PC-9 (cell line): ENCODE measurements around the gene RAB26.
"Not testable (repeated sequence)": the region's sequence is repeated elsewhere in the genome, so short reads cannot be mapped to it uniquely, and the experiment has no call there.

Experiments used
- CTCF ChIP-seq: fragments of 200-600 bp; sonication (generic); conservative IDR thresholded peaks from 2 replicates; pipeline ENCODE4 v1.6.1; 2017; ENCODE audit warnings: mixed run types, antibody characterized with exemption, mild to moderate bottlenecking, moderate library complexity
- EZH2 ChIP-seq: fragments of 200-600 bp; sonication (generic); IDR thresholded peaks from 2 replicates; pipeline ENCODE4 v1.8.0; 2017; ENCODE audit warnings: antibody characterized with exemption, low read depth

DNA sequence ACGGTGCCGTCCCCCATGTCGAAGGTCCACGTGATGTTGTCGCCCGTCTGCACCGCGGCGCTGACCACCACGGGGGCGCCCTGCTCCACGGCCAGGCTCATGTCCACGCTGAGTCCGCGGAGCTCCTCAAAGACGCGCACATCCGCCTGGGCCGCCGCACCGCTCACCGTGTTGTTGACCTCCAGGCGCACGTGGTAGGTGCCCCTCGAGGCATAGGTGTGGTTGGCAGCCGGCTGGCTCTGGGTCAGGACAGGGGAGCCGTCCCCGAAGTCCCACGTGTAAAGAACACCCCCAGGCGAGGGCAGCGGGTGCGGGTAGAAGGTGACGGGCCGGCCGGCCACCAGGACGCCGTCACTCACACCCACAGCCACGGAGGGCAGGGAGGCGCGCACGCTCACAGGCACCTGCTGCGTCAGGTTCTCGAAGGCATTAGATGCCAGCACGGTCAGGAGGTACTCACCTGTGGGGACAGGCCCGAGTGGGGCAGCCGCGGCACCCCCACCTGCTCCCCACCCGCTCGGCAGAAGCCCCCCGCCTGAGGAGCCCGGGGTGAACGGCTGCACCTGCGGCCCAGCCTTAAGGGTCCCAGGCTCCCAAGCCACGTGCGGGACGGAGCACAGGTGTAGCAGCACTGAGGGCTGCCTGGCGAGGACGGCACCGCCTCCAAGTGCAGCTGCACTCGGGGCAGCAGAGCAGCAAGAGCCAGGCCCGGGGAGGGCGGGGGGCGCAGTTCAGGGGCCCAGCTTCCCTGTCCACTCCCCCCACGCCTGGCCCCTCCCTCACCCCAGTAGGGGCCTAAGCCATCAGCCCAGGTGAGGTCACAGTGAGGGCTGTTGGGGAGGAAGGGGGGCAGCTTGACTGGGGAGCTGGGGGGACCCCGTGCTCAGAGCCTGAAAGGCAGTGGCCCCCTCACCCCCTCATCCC lies 36.8 kb upstream of the RAB26 start:
- not testable (repeated sequence) for TF ChIP-seq CTCF, EZH2
